C4-2B (cell line): ENCODE data around the gene MICAL2.

Experiments used
- CTCF ChIP-seq: fragments of 450-650 bp; conservative IDR thresholded peaks from 2 replicates; pipeline ENCODE4 v1.5.1; 2017; ENCODE audit warnings: mild to moderate bottlenecking
- ZFX ChIP-seq: fragments of 450-650 bp; IDR thresholded peaks from 2 replicates; pipeline ENCODE4 v1.6.1; 2017

GRCh38 chr11:12213883-12214282 lies 103.5 kb downstream of the MICAL2 start:
- TF ChIP-seq CTCF (no peak), ZFX (no peak)
